GM12874 (cell line): Measurements from ENCODE around the gene FBXL15.

Experiments used
- CTCF ChIP-seq: IDR thresholded peaks from 2 replicates; pipeline ENCODE4 v1.5.1; 2011; ENCODE audit warnings: low read depth, mild to moderate bottlenecking, control low read depth, low read length, moderate library complexity; ENCODE audit not compliant: insufficient read depth

Gene FBXL15

GRCh38 chr10:102435133-102435497 is 14.5 kb downstream of the FBXL15 start:
- no peak for TF ChIP-seq CTCF

- TF ChIP-seq CTCF = no peak
Observed at GRCh38 chr10:102435529-102436233, 15.0 kb downstream of the FBXL15 start.

GRCh38 chr10:102436312-102436711 is 15.7 kb downstream of the FBXL15 start:
- no peak for TF ChIP-seq CTCF

GRCh38 chr10:102437515-102437914 is 16.9 kb downstream of the FBXL15 start:
- TF ChIP-seq CTCF = no peak

- no peak for TF ChIP-seq CTCF
Observed at GRCh38 chr10:102438374-102438773, 17.7 kb downstream of the FBXL15 start.

GRCh38 chr10:102444851-102445250 is 24.2 kb downstream of the FBXL15 start:
- no peak for TF ChIP-seq CTCF

- no peak for TF ChIP-seq CTCF
Observed at GRCh38 chr10:102449321-102450123, 28.9 kb downstream of the FBXL15 start.
